SH-SY5Y (cell line): Measurements from ENCODE around the gene KNTC1.

Experiments
- GATA2 ChIP-seq: IDR thresholded peaks from 2 replicates; pipeline ENCODE4 v1.6.1; 2011; ENCODE audit warnings: mild to moderate bottlenecking, low read depth, low read length
- GATA3 ChIP-seq: IDR thresholded peaks from 2 replicates; pipeline ENCODE4 v1.6.1; 2011; ENCODE audit warnings: low read depth, mild to moderate bottlenecking, low read length, moderate library complexity

DNA sequence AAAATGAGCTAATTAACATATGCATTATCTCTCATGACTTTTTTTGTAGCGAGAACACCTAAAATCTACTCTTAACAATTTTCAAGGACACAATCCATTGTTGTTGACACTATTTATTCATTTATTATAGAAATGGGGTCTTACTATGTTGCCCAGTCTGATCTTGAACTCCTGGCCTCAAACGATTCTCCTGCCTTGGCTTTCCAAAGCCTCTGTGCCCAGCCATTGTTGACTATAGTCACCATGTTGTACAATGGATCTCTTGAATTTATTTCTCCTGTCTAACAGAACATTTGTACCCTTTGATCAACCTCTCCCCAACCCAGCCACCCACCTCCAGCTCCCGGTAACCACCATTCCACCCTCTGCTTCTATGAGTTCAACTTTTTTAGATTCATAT lies 134.9 kb downstream of the KNTC1 start:
- TF ChIP-seq GATA3 (no peak), GATA2 (no peak)
